Putamen (tissue), 1 donor: ENCODE measurements around the gene TMEM266.

Source experiments
- DNase-seq: peaks from one replicate; pipeline ENCODE4 v3.0.0-alpha.2; 2016; ENCODE audit warnings: low spot score

Gene TMEM266

DNA sequence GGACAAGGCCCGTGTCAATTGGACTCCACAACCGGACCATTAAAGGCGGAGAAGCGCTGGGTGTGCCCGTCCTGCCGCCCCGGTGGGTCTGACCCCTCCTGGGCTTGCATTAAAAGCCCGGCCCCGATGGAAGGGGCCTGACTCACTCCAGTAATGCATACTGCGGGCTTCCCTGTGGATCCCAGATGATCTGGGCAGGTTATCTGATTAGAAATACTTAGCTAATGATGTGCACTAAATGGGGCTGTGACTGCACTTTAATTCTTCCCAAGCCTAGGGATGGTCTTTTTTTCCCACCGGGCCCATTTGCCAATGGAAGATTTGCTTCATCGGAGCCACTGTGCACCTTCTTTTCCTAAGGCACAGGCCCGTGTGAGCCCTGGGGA is 124.9 kb downstream of the TMEM266 start:
- no peak for DNase-seq

DNA sequence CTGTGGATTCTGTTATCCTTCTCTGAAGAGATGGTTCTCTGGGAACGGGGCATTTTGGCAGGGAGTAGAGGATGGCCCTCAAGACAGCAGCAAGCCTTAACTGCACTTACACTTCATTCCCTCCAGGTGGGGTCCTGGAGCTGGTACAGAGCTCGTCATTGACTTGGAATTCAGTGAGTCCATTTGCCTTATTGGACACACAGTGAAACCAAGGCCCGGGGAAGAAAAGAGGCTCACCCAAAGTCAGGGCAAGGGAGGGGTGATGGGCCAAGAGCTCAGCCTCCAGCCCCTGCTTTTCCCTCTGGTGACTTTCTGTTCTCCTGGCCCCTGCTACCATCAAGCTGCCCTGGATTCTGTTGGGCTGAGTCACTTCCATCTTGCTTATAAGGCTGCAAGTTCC is 125.9 kb downstream of the TMEM266 start:
- DNase-seq, result no peak

DNA sequence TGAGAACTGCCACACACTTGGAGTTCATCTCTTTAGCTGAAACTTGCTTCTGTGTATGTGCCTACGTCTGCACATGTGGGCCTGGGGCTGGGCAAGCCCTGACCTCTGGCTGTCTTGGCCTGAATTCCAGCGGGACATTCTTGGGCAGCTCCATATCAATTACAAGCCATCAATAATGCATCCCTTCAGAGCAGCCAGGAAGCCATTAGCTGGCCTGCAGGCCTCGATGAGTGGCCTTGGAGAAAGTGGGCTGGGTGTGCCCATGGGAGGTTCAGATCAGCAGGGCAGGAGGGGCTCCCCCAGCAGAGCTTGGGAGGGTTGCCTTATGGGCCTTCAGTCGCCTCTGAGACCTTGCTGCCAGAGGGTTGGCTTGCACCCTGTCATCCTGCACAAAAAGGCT is 127.4 kb downstream of the TMEM266 start:
- no peak for DNase-seq

DNA sequence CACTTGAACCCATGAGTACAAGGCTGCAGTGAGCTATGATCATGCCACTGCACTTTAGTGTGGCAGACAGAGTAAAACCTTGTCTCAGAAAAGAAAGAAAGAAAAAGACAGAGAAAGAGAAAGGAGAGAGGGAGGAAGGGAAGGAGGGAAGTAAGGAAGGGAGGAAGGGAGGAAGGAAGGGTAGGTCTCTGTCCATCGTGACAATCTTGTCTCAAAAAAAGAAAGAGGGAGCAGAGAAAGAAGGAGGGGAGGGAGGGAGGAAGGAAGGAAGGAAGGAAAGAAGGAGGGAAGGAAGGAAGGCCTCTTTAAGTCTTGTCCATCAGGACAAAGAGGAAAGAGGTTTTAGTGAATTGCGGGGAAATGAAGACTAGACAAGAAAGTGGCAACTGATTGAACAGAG is 129.3 kb downstream of the TMEM266 start:
- no peak for DNase-seq

DNA sequence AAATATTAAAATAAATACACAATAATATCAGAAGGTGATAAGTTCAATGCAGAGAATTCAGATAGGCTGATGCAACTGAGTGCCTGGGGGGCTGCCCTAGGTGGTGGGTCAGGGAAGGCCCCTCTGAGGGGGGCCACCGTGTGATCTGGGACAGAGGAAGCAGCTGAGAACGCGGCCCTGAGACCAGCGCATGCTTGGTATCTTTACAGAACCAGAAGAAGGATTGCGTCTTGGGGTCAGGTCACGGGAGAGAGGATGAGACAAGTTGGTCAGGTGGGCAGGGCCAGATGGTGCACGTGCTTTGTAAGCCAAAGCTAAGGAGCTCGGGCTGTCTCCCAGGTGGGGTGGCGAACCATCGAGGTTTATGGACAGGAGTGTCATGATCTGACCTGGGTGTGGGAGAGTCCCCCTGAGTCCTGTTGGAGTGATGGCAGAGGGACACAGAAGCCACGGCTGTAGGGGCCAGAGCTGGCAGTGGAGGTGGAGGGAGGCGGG is 130.3 kb downstream of the TMEM266 start:
- DNase-seq, result no peak

DNA sequence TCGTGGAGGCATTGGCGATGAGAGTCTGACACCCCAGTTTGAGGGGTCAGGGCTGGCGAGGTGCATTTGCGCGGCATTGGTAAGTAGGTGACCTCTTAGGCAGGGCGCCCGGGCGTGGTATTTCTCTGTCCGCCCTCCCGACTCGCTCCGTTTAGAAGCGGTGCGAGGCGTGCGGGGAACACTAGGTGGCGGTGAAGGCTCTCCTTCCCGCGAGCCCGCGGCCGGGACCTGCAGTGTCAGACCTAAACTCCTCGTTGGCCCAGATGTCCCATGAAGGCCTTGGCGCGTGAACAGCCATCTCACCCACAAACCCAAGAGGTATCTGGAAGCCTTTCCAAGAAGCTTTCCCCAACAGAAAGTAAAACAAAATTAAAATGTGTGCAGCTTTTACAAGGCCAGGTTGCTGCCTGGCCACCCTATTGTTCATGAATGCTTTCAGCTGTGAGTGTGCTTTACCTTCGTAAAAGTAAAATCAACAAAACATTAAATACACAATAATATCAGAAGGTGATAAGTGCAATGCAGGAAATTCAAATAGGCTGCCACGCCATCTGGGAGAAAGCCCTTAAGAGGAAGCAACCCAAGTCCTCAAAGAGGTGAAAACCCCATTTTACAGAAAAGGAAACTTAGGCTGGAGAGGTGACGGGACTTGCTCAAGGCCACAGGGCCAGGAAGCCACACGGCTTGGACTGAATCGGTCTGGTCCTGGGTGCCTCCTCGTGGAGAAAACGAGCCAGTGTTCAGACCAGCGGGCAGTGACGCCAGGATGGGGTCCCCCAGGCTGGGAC is 131.2 kb downstream of the TMEM266 start:
- DNase-seq, result peak; percentile 58

DNA sequence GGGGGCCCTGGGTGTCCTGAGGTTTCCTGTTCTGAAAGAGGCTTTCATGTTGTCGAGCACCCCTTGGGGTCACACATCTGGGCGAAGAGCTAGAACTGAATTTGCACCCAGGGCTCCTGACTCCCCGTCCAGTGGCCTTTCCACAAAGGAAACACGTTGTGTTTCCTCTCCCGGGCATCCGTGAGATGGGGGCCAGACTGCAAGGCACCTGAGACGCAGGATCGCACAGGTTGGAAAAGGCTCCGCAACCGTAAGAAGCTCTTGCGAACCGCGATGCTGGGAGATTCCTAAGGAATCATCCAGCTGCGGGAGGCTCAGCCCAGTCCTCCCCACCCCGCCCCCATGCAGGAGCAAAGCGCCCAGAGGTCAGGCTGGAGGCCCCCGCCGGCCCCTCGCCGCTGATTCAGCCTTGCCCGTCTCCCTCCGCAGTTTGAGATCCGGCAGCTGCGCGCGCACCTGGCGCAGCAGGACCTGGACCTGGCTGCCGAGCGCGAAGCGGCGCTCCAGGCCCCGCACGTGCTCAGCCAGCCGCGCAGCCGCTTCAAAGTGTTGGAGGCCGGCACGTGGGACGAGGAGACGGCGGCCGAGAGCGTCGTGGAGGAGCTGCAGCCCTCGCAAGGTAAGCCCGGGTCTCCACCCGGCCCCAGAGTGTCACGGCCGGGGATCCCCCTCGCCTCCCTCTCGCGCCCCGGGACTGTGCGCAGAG is 131.9 kb downstream of the TMEM266 start:
- no peak for DNase-seq

DNA sequence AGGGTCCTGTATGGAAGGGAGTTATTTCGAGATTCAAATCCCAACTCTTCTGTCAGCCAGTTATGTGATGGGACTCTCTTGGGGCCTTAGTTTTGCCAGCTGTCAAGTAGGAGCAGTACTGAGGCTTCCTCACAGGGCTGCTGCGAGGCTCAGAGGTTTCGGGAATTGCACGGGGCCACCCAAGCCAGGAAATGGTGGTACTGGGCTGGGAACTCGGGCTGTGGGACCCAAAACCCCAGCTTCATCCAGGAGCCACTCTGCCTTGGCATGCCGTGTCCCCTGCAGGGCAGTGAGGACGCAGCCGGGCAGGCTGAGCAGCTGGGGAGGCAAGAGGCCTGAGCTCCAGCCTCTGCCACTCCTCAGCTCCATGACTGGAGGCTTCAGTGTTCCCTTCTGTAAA is 132.9 kb downstream of the TMEM266 start:
- DNase-seq, result no peak

DNA sequence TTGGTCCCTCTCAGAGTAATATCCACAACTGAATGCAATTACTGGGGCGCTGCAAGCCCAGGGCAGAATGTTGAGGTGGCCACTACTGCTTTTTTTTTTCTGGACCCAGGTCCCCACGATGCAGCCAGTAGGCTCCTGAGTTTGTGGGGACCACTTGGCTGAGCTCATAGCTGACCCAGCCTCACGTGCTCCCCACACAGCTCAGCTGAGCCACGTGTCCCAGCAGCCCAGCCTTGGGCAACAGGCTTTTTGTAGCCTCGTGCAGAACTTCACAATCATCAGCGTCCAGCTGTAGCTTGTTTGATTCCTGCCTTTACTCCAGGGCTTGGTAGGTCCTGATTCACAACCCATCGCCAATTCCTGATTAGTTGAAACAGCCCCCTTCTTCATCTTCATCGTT is 134.1 kb downstream of the TMEM266 start:
- DNase-seq, result no peak

DNA sequence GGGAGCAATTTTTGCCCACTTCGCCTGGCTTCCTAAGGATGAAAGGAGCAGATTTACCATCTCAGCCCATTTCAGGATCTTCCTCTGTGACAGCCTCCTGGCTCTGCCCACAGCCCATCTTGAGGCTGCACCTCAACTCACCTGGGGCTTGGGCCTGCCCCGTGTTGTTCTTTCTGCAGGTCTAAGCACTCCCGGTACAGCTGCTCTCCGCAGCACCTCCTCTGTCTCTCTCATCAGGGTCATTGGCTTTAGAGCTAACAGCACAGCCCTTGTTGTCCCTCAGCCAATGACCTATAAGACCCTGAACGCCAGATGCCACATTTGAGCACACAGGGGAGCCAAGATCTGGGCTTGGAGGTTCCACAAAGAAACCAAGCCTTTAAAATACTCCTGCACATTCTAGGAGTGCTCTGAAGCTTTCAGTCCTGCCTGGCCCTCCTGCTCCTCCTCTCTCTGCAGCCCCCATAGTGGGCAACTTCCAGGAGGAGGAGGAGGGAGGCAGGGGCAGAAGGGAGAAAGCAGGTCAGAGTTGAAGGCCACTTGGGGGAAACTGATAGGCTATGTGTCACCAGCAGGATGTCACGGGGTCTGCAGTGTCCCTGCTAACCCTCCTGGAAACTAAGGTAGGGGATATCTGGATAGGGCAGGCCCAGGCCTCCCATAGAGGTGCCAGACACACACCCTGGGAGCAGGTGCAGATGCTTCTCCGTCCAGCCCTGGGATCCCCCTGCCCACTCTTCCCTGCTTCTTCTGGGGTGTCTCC is 135.9 kb downstream of the TMEM266 start:
- DNase-seq, result no peak

DNA sequence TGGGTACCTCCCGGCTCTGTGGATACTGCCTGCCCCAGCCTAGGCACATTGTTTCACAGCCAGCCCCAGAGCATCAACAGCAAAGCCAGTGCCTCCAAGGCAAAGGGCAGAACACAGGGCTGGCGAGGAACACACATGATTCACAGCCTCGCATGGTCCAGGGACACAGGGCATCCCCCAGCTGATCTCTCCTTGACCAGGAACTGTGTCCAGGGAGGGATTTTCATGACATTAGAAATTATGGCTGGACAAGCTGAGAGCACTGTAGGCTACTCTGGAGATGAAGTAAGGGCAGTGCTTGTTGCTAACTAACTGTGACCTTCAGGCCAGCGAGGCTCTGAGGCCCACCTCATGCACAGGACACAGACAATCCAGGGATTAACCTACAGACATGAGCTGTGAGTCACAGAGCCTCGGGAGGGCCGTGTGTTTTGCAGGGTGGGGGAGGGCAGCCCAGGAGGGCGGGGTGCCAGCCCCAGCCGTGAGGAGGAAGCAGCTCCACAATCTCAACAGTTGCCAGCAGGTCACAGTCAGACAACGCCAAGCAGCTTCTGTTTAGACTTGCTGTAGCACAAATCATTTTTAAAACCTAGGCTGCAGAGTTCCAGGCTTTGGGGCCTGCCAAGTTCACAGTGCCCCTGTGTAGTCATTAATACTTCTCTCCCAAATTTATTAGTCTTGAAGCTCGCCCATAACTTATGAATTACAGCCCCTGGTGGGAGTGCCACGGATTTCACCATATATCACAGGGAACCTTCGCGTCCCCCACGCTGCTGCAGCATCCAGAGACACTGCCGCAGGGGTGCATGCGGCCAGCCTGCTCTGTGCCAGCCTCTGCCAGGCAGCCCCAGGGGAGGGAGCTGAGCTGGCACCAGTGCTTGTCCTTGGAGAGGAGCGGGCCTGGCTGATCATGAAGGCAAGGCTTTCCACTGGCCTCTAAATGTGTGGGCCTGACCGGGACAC is 136.8 kb downstream of the TMEM266 start:
- peak; percentile 47 for DNase-seq

DNA sequence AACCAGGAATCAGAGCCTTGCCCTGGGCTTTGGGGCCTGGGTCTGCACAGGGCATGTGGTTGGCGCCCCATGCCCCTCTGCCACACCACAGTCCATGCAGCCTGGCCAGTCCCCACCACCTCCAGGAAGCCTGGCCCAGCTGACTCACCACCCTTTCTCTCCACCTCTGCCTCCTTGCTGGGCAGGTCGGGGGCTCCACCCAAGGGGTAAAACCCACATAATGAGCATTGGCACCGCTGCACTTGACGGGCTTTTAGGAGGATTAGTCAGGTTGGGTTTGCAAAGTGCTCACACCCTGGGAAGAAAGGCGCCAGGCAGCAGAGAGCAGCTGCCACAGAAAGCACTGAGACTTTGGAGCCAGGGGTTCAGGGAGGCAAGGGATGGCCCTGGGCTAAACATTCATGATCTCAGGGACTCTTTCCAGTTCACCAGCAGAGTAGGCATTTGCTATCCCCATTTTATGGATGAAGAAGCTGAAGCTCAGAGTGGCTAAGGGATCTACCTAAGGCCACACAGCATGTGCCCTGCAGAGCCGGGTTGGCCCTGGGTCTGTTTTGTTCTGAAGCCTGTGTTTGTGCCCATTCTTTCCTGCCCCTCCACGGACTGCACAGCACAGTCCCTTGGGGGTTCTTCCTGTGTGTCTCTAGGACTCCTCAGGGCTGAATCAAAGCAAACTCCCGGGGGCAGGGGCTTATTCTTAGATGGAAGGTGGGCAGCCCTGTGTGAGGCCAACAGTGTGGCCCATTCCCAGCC is 138.1 kb downstream of the TMEM266 start:
- DNase-seq, result no peak

DNA sequence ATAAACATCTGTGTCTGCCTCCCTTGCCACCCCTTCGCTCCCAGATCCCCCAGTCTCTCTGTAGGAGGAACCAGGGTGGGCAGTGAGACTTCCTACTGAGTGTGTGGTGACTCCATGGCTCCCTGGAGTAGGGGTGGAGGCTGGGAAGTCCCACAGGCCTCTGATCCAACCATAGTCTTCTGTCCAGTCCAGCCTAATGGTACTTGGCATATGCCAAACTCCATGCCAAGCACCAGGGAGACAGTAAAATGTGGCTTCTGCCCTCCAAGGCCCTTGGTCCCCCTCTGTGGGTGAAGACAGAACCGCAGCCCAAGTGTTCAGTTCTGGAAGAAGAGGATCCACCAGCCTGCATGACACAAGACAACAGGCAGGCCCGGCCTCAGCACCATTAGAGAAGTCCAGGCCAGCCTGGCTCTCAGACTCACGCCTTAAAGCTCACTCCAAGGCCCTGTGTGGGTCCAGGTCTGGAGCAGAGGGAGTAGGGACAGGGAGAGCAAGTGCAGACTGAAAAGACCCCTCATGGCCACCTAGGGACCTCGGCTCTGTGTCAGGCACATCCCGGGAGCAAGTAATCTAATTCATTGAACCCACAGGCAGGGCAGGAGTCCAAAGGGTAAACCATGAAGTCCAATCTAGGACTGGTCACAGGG is 138.8 kb downstream of the TMEM266 start:
- DNase-seq, result no peak

DNA sequence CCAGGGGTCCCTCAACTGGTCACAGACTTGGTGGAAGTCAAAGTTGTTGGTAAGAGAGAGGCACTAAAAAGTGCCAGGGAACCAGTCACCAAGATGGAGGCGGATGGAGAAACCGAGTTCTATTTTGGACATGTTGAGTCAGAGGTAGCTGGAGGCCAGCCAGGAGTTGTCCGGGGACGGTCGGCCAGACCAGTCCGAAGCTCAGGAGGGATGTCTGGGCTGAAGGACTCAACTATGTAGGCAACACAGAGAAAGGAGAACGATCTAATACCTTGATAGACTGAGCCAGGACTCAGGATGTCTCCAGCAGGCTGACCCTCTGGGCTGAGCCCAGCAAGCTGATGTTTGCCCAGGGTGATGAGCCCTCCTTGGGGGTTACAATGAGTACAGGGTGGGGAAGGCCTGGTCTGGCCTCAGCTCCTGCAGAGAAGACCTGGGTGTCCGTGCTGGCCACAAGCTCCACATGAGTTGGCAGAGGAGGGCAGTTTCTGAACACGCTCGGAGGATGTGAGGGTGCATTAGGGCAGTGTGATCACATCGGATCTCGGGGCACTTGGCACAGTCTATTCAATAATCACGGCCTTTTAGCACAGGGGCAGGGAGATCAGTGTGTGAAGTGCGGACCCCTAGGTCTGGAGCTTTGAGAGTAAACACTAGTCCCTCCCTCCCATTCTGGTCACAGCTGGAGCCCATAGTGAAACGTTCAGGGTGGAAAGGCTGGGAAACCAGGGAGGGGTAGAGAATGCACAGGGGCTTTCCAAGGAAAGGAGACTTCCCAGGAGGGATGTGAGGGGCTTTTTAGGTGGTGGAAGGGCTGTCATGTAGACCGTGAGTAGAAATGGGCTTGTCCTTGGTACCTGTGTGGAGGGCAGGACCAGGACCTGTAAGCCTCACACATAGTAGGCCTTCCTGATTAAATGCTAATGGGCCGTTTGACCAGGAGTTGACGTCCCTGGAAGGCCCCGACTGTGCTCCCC is 139.6 kb downstream of the TMEM266 start:
- DNase-seq, result no peak

DNA sequence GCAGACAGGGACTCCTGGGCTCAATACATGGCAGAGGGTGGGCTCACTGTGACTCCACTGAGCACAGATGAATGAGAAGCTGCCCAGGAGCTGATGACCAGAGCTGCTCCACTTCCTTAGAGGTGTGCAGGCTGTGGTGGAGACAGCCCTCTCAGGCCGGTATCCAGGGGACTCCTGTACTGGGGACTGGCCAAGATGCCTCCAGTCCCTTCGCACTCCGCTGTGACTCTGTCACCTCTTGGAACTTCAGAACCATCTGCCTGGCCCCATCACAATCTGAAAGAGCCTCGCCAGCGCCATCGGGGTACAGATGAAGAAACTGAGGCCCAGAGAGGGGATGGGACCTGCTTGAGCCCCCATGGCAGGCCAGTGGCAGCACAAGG is 140.3 kb downstream of the TMEM266 start:
- no peak for DNase-seq

DNA sequence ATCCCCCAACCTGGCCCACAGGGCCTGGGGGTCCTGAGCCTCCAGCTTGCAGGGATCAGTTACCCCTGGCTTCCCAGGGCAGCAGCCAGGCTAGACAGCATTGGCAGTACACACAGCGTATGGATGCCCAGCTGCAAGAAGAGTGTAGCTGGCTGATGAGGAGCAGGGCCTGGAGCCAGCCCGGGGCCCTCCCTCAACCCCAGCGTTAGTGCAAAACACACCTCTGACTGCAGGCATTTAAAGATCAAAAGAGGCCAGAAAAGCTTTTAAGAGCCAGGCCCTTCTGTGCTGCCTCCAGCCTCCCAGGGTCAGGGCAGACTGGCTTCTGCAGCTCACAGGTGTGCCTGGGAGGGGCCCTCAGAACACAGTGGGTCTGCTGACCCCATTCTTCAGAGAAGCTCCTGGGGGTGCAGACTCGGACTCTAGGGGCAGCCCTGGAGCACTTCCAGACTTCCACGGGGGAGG is 140.9 kb downstream of the TMEM266 start:
- DNase-seq, result no peak

DNA sequence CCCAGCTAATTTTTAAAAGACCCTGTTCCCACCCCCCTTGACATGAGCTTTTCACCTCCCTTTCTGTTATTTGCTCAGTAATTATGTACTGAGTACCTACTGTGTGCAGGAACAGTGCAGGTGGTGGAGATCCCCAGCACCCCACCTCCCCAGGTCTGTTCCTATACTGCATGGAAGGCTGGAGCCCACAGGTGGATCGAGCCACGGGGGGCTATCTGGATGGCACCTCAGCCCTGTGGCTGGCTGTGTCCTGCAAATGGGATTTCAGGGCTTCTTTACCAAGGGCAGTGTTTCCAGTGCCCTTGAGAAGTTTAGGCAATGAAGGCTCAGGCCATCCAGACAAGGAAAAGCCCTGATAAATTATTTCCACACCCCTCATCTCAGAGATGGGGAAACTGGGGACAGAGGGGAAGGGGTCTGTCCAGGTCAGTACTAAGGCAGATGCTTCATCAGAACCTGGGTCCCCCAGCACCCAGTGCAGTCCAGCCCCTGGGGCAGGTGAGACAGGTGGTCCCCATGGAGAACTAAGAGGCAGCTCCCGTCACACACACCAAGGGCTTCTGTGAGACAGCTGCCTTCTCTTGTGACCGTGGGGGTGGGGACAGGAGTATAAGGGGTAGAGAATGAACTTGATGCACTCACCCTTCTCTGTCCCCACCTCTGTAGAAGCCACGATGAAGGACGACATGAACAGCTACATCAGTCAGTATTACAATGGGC is 141.9 kb downstream of the TMEM266 start:
- no peak for DNase-seq

DNA sequence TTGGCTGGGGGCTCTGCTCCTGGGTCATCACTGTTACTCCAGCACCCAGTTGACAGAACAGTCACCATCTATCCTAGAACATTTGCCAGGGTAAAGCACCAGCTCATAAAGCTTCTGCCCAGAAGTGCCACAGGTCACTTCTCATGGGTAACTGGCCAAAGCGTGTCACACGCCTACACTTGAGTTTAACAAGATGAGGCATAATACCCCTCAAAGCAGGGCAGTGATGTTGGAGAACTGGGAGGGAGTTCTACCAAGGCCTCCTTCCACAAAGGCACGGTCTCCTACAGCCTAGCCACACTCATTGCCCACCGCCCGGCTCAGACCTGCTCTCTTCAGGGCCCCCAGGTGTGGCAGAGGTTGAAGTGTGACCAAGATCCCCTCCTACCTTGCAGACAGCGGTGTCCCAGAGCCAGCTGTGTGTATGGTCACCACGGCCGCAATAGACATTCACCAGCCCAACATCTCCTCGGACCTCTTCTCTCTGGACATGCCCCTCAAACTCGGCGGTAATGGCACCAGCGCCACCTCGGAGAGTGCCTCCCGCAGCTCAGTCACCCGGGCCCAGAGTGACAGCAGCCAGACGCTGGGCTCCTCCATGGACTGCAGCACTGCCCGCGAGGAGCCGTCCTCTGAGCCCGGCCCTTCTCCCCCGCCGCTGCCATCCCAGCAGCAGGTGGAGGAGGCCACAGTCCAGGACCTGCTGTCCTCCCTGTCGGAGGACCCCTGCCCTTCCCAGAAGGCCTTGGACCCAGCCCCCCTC is 143.7 kb downstream of the TMEM266 start:
- DNase-seq, result no peak
